SU-DHL-6 (cell line): Measurements from ENCODE around the gene ARMC3.

Experiments used
- CTCF ChIP-seq: fragments of 200-600 bp; sonication (generic); IDR thresholded peaks from one replicate; pipeline ENCODE4 v1.5.1; 2017; ENCODE audit warnings: antibody characterized with exemption, mild to moderate bottlenecking, low read length, moderate library complexity; ENCODE audit not compliant: insufficient read depth, poor library complexity, severe bottlenecking
- EZH2phosphoT487 ChIP-seq: fragments of 200-600 bp; sonication (generic), shearing (Covaris generic); conservative IDR thresholded peaks from 2 replicates; pipeline ENCODE4 v1.6.1; 2018; ENCODE audit warnings: mild to moderate bottlenecking, antibody characterized with exemption, low read length, moderate library complexity, mixed read lengths

- no peak for TF ChIP-seq CTCF
- TF ChIP-seq EZH2phosphoT487, result no peak
Observed at GRCh38 chr10:22984066-22984465, 56.2 kb downstream of the ARMC3 start.
